Glomerular visceral epithelial cell (primary cell): Measurements from ENCODE around the gene FAM209A.
A peak's percentile ranks its signal among the peaks of the same experiment; 100 is the strongest.
"Not testable (repeated sequence)": the region's sequence is repeated elsewhere in the genome, so short reads cannot be mapped to it uniquely, and the experiment has no call there.

Experiments used
- DNase-seq: peaks from one replicate; pipeline ENCODE4 v3.0.0-alpha.2; 2016; ENCODE audit errors: extremely low spot score

Gene FAM209A

DNA sequence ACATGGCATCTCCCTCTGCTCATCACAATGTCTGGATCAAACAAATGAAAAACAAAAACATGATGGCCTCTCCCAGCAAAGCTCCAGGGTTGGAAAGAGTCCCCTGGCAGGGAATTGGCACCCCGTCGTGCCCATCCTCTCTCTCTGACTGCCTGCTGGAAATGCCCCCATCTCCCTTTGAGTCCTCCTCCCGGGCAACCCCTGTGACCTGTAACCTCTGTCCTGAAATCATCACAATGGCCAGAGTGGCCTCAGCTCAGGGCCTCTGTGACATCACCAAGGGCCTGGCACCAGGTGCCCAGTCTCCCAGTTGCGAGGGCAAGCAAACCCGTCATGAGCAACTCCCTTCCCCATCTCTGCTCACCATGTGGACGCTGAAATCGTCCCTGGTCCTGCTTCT lies at the start of gene FAM209A:
TSS of gene FAM209A (plus strand) at position 301 of the 400 bp plus-strand sequence. CDS start at position 366, 65 bp downstream.
- DNase-seq: not testable (repeated sequence)

- DNase-seq: no peak
Measured at GRCh38 chr20:56483970-56484369, 40.6 kb upstream of the FAM209A start.

DNA sequence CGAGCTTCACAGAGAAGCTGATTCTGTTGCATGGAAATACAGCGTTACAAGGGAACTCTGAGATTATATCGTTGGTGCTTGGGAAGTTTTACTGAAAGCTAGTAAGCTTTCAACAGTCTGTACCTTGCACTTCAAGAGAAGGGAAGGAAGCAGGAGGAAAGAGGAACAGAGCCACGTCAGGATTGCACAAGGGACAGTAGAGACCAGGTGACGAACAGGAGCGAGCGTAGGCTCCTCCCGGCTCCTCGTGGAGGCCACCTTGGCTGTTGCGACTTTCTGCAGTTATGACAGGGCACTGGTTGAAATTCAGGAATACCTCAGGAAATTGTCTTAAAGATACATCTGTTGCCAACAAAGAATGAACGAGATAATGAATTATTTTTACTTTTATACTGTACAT lies 37.3 kb upstream of the FAM209A start:
- no peak for DNase-seq

- no peak for DNase-seq
Measured at GRCh38 chr20:56488566-56488965, 36.0 kb upstream of the FAM209A start.

GRCh38 chr20:56501116-56501515 lies 23.4 kb upstream of the FAM209A start:
- DNase-seq: no peak

DNA sequence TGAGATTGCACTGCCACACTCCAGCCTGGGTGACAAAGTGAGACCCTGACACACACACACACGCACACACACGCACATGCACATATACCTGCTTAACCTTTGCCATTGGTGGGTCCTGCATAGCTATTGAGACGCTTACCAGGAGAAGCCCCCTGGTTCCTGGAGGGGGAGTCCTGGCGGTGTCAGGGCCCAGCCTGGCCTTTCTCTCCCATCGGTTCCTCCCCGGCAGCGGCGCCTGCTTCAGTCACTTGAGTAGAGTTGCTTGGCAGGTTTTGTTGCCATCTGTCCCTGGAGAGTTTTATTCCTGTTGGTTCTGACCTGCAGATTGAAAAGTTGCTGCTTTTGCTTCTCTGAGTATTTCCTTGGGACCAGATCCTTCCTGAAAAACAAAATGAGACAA lies 20.6 kb upstream of the FAM209A start:
- no peak for DNase-seq

GRCh38 chr20:56504373-56505005 lies 20.1 kb upstream of the FAM209A start:
- DNase-seq: no peak

GRCh38 chr20:56506103-56506502 lies 18.4 kb upstream of the FAM209A start:
- no peak for DNase-seq

- no peak for DNase-seq
Measured at GRCh38 chr20:56511926-56512325, 12.6 kb upstream of the FAM209A start.

GRCh38 chr20:56513161-56514150 lies 11.1 kb upstream of the FAM209A start:
- peak; percentile 5 for DNase-seq

DNA sequence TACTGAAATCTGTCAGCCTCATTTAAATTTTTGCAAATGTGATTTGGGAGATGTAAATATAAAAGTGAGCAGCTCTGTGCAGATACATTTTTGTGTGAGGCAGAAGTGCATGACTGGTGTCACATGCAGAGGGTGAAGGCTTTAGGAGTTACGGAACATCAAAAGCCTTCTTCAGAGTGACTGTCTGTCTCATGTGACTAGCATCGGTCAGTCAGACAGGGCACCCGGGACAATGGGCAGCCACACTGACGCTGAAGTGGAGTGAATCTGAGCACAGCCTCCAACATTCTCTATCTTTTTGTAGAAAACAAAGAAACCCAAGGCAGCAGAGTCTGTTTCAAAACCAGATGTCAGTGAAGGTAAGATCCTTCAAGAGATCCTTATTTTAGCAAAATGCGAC lies 7.9 kb upstream of the FAM209A start:
- DNase-seq: no peak

DNA sequence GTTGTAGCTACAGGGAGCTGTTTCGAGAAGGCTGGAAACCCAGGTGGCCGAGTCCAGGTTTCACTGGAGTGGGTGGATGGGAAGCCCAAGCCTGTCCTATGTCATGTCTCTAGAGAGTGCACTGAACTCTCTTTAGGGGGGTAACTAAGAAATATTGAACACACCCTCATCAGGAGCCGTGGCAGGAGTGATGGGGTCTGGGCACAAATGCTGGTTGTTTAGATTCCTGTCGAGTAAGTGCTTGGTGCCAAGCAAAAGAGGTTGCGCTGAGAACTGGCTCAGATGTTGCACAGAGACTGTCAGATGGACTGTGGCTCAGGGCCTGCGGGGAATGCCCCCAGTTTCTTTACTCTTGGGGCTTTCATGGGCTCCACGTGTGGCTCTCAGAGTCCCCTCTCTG lies 7.3 kb upstream of the FAM209A start:
- no peak for DNase-seq

DNA sequence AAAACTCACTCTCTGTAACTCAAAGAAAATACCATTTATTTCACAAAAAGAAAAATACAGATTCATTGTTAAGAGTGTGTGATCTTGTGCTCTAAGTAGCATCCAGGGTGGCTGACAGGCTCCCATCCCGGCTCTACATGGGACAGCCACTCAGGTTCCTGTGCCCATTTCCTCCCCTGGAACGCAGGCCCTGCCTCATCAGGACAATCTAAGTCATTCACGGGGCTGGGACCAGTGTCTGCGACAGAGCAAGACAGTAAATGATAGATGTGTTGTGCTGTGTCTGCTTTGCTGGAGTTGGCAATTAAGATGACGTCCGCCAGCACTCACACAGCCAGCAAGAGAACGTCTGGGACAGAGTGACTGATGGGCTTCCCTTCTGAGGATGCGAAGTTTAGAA lies 6.9 kb upstream of the FAM209A start:
- no peak for DNase-seq

- DNase-seq: no peak
Measured at GRCh38 chr20:56518126-56518525, 6.4 kb upstream of the FAM209A start.

GRCh38 chr20:56518721-56519398 lies 5.7 kb upstream of the FAM209A start:
- DNase-seq: no peak

GRCh38 chr20:56519551-56519950 lies 5.0 kb upstream of the FAM209A start:
- no peak for DNase-seq

- DNase-seq: no peak
Measured at GRCh38 chr20:56520180-56520579, 4.4 kb upstream of the FAM209A start.

GRCh38 chr20:56520746-56521354 lies 3.7 kb upstream of the FAM209A start:
- DNase-seq: not testable (repeated sequence)

DNA sequence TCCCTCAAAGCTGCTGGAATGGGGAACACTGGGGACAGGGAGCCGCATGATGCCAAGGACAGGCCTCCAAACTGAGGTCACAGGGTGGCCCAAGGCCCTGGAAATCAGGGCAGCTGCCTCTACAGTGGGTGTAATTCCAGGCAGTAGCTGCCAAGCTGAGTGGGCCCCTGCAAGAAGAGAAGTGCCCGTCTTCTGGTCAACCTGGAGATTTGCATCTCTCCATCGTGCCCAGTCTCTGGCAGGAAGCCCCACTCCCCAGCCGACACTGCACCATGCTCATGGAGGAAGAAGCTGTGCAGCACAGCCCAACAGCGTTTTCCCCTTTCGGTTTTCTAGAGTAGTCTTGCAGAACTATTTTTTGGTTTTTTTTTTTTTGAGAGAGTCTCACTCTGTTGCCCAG lies 2.2 kb upstream of the FAM209A start:
- no peak for DNase-seq

DNA sequence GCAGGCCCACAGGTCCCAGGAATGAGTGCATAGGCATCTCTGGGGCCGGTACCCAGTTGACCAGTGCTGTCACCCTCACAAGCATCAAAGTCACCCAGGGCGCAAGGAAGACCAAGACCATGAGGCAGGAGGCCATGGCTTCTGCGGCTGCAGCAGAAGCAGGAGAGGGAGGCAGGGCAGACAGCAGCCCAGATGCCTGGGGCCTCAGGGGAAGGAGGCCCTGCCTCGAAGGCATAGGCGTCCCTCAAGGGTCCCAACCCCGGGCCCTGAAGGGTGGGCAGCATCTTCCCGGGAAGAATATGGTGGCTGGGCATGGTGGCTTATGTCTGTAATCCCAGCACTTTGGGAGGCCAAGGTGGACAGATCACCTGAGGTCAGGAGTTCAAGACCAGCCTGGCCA lies 3.0 kb downstream of the FAM209A start:
- no peak for DNase-seq

DNA sequence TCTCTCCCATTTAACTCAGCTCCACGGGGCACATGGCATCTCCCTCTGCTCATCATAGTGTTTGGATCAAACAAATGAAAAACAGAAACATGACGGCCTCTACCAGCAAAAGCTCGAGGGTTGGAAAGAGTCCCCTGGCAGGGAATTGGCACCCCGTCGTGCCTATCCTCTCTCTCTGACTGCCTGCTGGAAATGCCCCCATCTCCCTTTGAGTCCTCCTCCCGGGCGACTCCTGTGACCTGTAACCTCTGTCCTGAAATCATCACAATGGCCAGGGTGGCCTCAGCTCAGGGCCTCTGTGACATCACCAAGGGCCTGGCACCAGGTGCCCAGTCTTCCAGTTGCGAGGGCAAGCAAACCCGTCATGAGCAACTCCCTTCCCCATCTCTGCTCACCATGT lies 8.4 kb downstream of the FAM209A start, which contains the start of gene FAM209B:
TSS of gene FAM209B (plus strand) at position 301 of the 400 bp plus-strand sequence. CDS start at position 397, 96 bp downstream.
- DNase-seq: not testable (repeated sequence)

DNA sequence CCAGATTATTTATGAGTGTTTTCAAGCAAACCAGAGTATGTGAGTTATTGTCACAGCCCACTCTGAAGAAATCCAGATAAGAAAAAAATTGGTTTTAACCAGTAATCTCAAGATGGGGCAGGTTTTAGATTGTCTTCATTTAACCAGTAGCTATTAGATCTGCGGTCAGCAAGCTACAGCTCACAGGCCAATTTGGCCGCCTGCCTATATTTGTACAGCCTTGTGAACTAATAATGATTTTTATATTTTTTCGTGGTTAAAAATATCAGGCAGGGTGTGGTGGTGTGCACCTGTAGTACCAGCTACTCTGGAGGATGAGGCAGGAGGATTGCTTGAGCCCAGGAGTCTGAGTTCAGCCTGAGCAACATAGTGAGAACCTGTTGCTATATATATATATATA lies 13.5 kb downstream of the FAM209A start:
- DNase-seq: no peak
